OCI-LY1 (cell line): Measurements from ENCODE around the gene TEX26.

Experiments
- CTCF ChIP-seq: fragments of 200-600 bp; sonication (generic), shearing (Covaris generic); IDR thresholded peaks from 2 replicates; pipeline ENCODE4 v1.5.1; 2017; ENCODE audit warnings: mild to moderate bottlenecking, antibody characterized with exemption, low read length, moderate library complexity, mixed read lengths
- EZH2 ChIP-seq: fragments of 200-600 bp; sonication (generic), shearing (Covaris generic); IDR thresholded peaks from 2 replicates; pipeline ENCODE4 v1.8.0; 2017; ENCODE audit warnings: borderline replicate concordance, mixed run types, mild to moderate bottlenecking, antibody characterized with exemption, low read length, moderate library complexity, mixed read lengths

GRCh38 chr13:30934381-30934780, 1.9 kb downstream of the TEX26 start:
- TF ChIP-seq EZH2, result no peak
- TF ChIP-seq CTCF, result peak; percentile 8; the same call in 1 of the 2 replicates
